G401.6 (cell line): ENCODE measurements around the gene ZC3H18.

ENCODE experiments used
- FAIRE-seq: peaks from 2 replicates; lab custom pipeline; 2012; peaks lifted over from hg19 to GRCh38; lab: Jason Lieb, UNC

ZC3H18 gene

DNA sequence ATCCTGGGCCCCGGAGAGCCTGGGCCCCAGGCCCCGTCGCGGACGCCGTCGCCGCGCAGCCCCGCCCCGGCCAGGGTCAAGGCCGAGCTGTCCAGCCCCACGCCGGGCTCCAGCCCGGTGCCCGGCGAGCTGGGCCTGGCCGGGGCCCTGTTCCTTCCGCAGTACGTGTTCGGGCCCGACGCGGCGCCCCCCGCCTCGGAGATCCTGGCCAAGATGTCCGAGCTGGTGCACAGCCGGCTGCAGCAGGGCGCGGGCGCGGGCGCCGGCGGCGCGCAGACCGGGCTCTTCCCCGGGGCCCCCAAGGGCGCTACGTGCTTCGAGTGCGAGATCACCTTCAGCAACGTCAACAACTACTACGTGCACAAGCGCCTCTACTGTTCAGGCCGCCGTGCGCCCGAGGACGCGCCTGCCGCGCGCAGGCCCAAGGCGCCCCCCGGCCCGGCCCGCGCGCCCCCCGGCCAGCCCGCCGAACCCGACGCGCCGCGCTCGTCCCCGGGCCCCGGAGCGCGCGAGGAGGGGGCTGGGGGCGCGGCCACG is 36.8 kb upstream of the ZC3H18 start:
- no peak for FAIRE-seq

DNA sequence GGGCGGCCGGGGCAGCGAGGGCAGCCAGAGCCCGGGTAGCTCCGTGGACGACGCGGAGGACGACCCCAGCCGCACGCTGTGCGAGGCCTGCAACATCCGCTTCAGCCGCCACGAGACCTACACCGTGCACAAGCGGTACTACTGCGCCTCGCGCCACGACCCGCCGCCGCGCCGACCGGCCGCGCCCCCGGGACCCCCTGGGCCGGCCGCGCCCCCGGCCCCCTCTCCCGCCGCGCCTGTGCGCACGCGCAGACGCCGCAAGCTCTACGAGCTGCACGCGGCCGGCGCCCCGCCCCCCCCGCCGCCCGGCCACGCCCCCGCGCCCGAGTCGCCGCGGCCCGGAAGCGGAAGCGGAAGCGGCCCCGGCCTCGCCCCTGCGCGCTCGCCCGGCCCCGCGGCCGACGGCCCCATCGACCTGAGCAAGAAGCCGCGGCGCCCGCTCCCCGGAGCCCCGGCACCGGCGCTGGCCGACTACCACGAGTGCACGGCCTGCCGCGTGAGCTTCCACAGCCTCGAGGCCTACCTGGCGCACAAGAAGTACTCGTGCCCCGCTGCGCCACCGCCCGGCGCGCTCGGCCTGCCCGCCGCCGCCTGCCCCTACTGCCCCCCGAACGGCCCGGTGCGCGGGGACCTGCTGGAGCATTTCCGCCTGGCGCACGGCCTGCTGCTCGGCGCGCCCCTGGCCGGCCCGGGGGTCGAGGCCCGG is 36.1 kb upstream of the ZC3H18 start:
- FAIRE-seq, result no peak

GRCh38 chr16:88534638-88535190 is 35.5 kb upstream of the ZC3H18 start:
- FAIRE-seq, result no peak

DNA sequence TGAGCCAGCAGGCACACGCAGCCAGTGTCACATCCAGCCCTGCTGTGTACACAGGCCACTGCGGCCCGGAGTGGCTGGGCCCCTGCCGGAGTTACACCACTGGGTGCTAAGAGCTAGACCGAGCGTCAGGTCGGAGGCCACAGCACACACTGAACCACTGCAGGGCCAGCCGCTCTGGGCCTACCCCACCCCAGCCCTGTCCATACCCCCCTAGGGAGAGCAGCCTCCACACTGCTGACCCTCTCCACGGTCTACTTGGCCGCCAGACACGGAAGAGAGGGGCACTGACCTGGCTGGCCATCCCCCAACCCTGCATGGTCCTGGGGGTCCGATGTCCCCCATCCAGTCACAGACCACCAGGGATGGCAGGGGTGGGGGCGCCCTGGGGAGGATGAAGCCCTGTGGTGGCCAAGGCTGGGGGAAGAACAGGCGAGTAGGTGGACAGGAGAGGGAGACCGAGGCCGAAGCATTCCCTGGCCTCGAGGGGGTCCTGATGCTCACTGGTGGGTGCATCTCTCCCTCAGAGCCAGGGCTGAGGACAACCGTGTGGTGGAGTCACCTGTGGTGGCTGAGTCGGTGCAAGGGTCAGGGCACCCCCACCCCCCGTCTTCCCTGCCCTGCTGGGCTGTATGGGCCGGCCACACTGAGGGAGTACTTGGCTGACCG is 34.9 kb upstream of the ZC3H18 start:
- FAIRE-seq, result no peak

DNA sequence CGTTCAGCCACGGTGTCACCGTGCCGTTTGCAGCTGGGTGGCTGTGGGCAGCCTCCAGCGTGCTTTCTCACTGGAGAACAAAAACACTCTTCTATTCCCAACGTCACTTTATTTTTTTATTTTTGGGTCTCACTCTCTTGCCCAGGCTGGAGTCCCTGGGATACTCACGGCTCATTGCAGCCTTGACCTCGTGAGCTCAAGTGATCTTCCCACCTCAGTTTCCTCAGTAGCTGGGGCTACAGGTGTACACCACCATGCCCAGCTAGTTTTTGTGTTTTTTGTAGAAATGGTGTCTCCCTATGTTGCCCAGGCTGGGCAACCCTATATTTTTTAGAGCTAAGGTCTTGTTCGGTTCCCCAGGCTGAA is 34.4 kb upstream of the ZC3H18 start:
- no peak for FAIRE-seq

DNA sequence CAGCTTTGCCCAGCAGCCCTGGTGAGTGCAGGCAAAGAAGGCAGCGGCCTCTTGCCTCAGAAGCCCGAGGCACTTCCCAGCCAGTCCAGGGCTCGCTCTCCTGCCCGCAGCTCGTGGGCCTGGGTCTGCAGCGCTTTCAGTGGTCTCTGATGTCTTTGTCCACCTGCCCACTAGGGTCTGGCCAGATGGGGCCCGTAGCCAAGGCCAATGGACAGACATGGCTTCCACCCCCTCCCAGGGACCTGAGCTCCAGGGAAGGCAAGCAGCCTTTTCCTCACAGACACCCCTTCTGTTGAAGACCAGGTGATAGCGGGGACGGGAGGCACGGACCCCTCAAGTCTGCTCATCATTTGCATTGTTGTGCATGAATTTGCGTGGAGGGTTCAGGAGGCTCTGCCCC is 33.7 kb upstream of the ZC3H18 start:
- no peak for FAIRE-seq

DNA sequence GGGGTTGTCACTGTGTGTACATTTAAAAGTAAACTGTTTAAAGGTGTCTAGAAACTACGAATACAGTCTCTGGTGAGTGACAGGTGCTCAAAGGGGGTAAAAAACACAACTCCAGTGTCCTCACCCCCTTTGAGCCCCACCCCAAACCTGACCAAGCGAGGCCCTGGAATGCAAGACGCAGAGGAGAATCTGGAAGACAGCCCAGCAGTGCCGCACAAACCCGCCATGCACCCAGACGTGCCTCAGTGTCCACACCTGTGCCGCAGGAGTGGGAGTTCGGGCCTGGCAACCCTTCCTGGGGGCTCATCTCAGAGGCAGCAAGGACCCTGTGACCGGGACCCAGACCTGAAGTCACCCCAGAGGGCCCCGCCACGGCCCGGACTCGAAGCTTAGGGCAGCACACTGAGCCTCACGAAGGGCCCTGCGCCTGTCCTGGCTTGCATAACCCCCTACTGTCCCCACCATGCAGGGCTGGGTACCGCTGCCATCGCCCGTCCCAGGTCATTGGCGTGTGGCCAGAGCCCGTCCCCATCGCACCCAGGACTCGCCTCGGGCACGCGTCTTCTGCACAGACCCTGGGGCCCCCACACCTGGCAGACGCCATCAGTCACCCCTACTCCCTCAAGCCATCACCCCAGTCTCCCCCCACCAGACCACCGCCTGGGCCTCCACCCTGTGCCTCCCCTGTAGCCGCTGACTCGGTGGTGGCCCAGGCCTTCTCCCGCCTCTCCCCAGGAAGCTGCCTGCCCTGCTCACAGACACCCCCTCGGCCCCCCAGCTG is 33.0 kb upstream of the ZC3H18 start:
- FAIRE-seq, result no peak

DNA sequence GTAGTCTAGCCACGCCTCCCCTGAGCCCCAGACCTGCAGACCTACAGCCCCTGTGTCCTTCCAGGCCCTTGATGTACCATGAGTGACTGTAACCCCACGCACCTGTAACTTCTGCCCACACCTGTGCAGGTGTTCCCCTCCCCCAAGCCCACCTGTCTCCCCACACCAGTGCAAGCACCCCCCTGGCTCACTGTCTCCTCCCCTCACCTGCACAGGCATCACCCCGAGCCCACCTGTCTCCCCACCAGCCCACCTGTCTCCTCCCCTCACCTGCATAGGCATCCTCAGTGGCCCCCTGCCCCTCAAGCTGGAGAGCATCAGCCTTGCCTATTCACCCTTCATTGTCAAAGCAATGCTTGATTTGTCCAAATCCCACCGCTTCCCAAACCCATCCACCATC is 32.3 kb upstream of the ZC3H18 start:
- FAIRE-seq, result no peak

- no peak for FAIRE-seq
These were observed 31.7 kb upstream of the ZC3H18 start for GRCh38 chr16:88538366-88539060.

- FAIRE-seq, result no peak
These were observed 30.9 kb upstream of the ZC3H18 start for GRCh38 chr16:88539261-88539651.

DNA sequence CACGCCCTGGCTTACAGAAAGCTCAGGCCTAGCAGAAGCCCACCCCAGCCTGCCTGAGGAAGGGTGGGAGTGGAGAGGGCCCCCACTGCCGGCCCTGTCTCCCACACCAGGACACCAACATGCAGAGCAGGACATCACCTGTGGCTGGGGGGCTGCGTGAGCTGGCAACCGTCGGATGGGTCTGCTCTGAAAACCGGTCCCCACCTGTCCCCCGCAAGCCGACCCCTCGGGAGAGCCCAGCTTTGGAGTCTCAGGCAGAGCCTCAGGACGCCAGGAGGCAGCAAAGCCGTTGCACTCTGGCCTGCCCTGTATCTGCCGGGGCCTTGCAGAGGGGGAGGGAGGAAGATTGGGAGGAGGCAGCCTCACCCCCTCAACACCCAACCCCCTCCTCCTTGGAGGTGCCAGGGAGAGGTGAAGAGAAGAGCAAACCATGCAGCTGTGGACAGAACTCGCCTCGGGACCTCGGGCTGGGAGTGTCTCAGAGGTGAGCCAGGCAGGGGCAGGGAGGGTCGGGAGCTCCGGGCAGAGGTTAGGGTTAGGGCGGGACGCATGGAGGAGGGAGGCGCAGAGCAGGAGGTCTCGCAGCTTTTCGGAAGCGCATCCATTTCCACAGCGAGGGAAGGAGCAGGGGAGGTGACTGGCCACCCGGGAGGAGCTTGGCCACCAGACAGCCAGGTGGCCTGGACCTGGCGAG is 30.4 kb upstream of the ZC3H18 start:
- FAIRE-seq, result no peak

- FAIRE-seq, result no peak
These were observed 29.7 kb upstream of the ZC3H18 start for GRCh38 chr16:88540346-88540977.

GRCh38 chr16:88541831-88542616 is 28.2 kb upstream of the ZC3H18 start:
- no peak for FAIRE-seq

DNA sequence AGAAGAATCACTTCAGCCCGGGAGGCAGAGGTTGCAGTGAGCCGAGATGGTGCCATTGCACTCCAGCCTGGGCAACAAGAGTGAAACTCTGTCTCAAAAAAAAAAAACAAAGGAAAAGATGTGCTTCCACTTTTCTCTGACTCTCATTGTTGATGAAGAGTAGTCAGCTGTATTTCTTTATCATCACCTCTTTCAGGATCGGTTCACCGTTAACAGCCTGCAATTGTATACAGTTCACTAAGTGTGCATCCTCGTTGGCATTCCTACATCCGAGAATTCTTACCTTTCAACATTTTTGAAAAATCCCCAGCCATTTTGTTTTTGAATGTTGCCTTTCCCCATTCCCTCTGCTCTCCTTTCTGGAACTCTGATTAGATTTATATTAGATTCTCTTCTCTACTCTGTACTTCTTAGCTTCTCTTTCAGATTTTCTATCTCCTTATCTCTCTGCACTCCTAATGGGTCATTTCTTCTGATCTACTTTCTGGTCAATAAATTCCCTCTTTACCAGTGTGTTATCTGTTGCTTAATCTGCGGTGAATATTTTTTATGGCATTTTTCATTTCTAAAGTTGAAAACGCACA is 26.9 kb upstream of the ZC3H18 start:
- no peak for FAIRE-seq

GRCh38 chr16:88545781-88546180 is 24.4 kb upstream of the ZC3H18 start:
- no peak for FAIRE-seq

DNA sequence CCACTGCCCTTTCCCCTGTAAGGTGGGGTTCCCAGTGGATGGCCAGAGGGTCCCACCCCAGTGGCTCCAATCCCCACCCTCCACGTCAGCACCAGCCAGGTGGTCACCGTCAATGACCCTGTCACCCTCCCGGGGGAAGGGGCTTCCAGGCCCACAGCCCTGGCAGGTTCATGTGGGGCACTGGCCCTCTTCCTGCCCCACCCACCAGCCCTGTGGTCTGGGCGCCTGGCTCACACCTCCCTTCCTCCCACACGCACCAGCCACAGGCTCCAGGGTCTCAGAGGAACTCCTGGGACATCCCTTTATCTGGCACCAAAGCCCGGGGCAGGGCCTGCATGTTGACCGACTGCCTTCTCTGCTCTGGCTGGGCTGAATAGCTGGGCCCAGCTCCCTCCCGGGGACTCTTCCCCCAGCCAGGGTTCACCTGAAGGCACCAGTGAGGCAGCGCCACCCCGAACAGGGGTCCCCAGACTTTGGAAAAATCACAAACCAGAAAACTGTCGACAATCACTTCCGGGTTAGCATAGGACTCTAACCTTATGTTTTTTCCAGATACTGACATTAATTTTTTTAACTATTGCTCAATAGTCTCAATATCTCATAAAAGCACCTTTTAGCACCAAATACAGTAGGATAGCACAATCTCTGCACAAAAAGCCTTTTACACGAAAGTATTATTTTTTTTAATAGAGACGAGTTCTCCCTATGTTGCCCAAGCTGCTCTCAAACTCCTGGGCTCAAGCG is 21.9 kb upstream of the ZC3H18 start:
- FAIRE-seq, result no peak

DNA sequence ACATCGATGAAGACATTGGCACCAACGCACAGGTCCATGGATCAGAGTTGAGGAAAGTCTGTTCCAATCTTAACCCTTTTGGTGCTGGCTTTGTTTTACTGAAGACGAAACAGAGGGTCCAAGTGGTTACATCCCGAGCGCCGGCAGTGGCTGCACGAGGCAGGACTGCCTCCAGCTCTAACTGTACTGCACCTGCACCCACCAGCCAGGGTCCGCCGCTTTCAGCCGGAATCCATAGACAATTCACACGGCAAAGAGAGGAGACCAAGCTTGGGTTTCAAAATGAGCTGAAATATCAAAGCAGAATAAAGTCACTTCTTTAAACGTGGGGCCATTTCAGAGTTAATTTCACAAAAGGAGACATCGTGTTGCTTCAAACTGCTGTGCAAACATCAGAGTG is 21.2 kb upstream of the ZC3H18 start:
- no peak for FAIRE-seq

GRCh38 chr16:88549671-88550245 is 20.4 kb upstream of the ZC3H18 start:
- FAIRE-seq, result no peak

- FAIRE-seq, result no peak
These were observed 19.9 kb upstream of the ZC3H18 start for GRCh38 chr16:88550246-88550661.
